NCI-H128 (cell line): Measurements from ENCODE around the gene APBB1IP.
"Not testable (repeated sequence)": the region's sequence is repeated elsewhere in the genome, so short reads cannot be mapped to it uniquely, and the experiment has no call there.

Experiments
- DNase-seq: peaks from one replicate; lab custom pipeline; 2025; ENCODE audit not compliant: unreplicated experiment; lab: John Stamatoyannopoulos, UW

Gene APBB1IP

GRCh38 chr10:26475386-26475785, 37.2 kb downstream of the APBB1IP start:
- no peak for DNase-seq

DNA sequence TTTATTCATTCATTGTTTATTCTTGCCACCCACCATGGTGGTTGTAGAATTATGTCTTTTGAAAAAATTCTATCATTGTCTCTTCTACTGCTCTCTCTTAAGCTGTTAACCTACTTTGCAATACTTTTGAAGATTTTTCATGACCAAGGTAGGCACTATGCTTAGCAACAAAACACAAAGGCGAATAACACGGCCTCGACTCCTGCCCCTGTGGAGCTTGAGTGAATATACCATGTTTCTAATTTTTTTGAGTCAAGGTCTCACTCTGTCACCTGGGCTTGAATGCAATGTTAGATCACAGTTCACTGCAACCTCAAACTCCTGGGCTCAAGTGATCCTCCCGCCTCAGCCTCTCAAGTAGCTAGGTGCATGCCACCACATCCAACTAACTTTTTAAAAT, 39.4 kb downstream of the APBB1IP start:
- DNase-seq = no peak

- DNase-seq = no peak
These were observed 39.9 kb downstream of the APBB1IP start for GRCh38 chr10:26478061-26478460.

GRCh38 chr10:26479766-26480492, 41.8 kb downstream of the APBB1IP start:
- no peak for DNase-seq

GRCh38 chr10:26481315-26481692, 43.2 kb downstream of the APBB1IP start:
- no peak for DNase-seq

DNA sequence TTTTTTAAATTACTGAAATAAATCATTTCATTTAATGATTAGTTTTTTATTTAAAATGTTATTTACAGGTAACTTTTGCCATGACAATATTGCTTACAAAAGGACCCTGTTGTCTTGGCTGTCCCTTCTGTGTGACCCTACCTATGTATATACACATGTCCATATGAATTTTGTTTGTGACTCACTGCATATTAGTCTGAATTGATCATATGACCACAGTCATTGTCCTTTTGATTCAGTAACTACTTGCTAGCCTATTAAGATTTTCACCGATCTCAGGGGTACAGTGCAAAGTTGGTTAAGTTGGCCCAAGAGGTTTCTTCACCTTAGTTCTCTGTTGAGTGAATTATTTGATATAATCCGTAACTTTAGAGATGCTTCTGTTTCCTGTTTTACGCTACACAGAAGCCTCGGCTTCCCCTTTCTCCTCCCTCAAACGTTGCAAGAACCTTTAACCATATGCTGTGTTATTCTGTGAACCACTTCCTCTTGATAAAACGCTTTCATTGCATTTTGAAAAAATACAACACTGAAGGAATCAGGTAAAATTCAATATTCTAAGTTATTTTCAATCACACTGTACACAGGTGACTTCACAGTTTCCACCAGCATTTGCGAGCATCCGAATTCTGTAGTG, 43.9 kb downstream of the APBB1IP start:
- no peak for DNase-seq

GRCh38 chr10:26483554-26483953, 45.4 kb downstream of the APBB1IP start:
- no peak for DNase-seq

GRCh38 chr10:26485150-26485941, 47.2 kb downstream of the APBB1IP start:
- no peak for DNase-seq

- DNase-seq = no peak
These were observed 48.2 kb downstream of the APBB1IP start for GRCh38 chr10:26486304-26486703.

- DNase-seq = no peak
These were observed 49.1 kb downstream of the APBB1IP start for GRCh38 chr10:26486990-26487850.

GRCh38 chr10:26488344-26488743, 50.2 kb downstream of the APBB1IP start:
- no peak for DNase-seq

DNA sequence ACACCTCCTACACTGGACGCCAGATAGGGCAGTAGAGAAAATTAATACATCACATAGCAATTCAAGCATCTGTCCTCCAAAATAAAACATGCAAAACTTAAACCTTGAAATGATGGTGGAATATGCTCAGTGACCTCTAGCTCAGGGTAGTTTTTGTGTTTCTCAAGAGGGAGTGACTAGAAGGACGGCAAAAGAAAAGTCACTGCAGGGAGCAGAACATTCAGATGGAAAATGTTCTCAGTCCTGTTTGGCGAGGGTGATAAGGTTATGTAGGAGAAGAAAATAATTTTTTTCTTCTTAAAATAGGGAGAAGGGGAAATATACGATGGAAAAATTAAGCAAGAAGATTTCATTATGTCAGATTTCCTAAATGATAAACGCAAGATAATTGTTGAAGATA, 50.9 kb downstream of the APBB1IP start:
- no peak for DNase-seq

DNA sequence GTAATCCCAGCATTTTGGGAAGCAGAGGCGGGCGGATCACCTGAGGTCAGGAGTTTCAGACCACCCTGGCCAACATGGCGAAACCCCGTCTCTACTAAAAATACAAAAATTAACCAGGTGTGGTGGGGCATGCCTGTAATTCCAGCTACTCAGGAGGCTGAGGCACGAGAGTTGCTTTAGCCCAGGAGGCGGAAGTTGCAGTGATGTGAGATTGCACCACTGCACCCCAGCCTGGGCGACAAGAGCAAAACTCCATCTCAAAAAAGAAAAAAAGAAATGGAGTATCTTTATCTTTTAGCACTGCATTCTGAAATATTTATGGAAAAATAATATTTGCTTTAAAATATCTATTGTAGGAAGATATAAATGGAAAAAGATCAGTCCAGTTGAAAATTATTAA, 52.2 kb downstream of the APBB1IP start:
- not testable (repeated sequence) for DNase-seq

DNA sequence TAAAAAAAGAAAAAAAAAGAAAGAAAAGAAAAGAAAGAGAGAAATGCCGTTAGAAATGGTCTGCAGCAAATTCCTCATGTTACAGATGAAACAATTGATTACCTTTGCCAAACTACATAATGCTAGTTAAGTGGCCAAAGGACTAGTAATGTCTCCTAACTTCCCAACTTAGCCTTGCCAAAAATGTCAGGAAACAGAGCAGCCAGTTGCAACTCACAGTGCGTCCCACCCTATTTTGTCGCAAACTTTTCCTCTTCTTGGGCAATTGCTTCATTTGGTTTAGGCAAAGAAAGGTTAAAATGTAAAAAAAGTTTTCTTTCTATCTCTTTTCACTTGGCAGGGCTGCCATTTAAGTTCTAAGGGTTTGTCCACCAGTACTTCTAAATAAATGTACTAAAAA, 53.1 kb downstream of the APBB1IP start:
- no peak for DNase-seq

- DNase-seq = no peak
These were observed 53.8 kb downstream of the APBB1IP start for GRCh38 chr10:26491934-26492333.

- not testable (repeated sequence) for DNase-seq
These were observed 54.6 kb downstream of the APBB1IP start for GRCh38 chr10:26492725-26493124.

DNA sequence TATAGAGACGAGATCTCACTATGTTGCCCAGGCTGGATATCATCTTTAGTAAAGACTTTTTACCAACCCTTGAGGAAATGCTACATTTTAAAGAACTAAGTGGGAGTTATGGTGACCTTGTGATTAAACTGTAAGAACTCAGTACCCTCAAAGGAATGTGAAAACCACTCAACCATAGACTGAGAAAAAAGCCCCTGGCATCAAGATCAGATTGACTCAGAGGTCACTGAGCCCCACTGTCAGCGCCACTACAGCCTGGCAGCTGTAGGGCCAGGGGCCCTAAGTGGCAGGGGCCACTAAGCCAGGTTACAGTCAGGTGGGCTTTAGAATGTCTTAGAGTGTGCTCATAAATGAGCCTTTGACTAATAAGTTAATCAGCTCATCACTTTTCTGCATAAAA, 55.9 kb downstream of the APBB1IP start:
- DNase-seq = no peak

DNA sequence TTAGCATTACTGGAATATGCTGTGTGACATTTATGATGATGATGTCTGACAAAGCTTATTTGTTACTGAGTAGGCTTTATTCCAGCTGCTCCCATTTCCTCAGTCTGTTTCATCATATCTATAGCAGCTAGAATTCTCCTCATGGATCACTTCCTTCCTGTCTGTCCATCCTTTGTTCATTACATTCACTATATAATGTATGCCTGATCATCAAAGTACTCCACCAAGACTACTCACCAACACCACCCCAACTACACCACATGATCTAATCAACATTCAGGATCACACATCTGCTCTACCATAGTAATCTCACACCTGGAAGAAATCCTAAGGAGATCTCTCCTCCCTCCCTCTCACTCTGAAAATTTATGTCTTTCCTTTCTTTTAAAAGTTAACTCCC, 61.3 kb downstream of the APBB1IP start:
- DNase-seq = no peak

- DNase-seq = no peak
These were observed 64.8 kb downstream of the APBB1IP start for GRCh38 chr10:26502986-26503385.

DNA sequence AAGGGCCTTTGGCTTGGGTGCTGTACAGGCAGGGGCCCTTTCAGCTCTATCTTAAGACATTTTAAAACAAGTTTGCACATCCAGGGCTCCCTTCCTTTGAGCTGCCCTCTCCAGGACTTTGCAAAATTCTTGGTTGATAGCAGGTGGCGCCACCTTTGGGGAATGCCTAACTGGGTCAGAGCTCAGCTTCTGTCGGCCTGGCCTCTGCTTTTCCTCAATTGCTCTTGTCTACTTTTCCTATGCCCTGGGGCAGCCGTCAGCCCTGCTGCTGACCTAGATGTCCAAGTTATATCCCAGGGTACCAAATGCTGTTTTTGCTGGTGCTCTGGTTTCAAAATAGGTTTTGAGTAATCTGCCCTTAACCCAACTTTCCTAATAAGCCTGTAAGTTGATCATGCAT, 65.8 kb downstream of the APBB1IP start:
- no peak for DNase-seq

- DNase-seq = not testable (repeated sequence)
These were observed 66.3 kb downstream of the APBB1IP start for GRCh38 chr10:26504429-26504828.
